HepG2 (cell line): ENCODE results near the gene MAP1B. TPM values are rescaled to one million over a fixed set of nuclear protein-coding genes. Genes with fewer than 3 reads are reported as not detected.

Experiments used
- ATAC-seq: fragments of 200-7000 bp; cut with Tn5 transposase; 3 replicates; pipeline ENCODE4 v1.9.1; 2020; ENCODE audit warnings: mild to moderate bottlenecking, moderate library complexity
- BruUV-seq: library from RNA; stranded (reverse); fragments of 400-500 nt; replicated peaks from 2 replicates; lab custom pipeline; 2021; lab: Mats Ljungman, UMichigan
- CTCF ChIA-PET: fragments of 300-600 bp; formaldehyde crosslinking; extraction: SDS; loops from one replicate; lab custom pipeline; 2021; ENCODE audit warnings: low total read pairs, inconsistent platforms, low intra/inter-chr PET ratio; lab: Yijun Ruan, JAX
- POLR2A ChIA-PET: fragments of 350-600 bp; sonication (Branson Sonifier 250); formaldehyde crosslinking; loops from one replicate; lab custom pipeline; 2020; ENCODE audit warnings: antibody characterized with exemption, inconsistent platforms; lab: Yijun Ruan, JAX
- DNase-seq: peaks from one replicate; pipeline ENCODE4 v3.0.0-alpha.2; 2015; ENCODE audit warnings: low spot score
- FAIRE-seq: peaks from 3 replicates; lab custom pipeline; 2011; peaks lifted over from hg19 to GRCh38; lab: Jason Lieb, UNC
- H2AFZ ChIP-seq: one replicate; pipeline ENCODE4 v1.6.1; 2011; ENCODE audit warnings: low read length, inconsistent platforms
- H3K27ac ChIP-seq: fragments of 300-600 bp; 3 replicates; pipeline ENCODE4 v1.8.0; 2011; ENCODE audit warnings: mixed run types, mild to moderate bottlenecking, mixed read lengths, low read length, inconsistent platforms; ENCODE audit not compliant: insufficient read depth; ENCODE audit errors: extremely low read length
- H3K27me3 ChIP-seq, 2 experiments: fragments of 200-600 bp in 1 of 2; 2 replicates in 1 of 2; 3 replicates in 1 of 2; pipeline versions ENCODE4 v1.6.0 to v1.8.0; 2011; ENCODE audit warnings: low read length in 2 of 2, mild to moderate bottlenecking in 2 of 2, moderate library complexity in 2 of 2, inconsistent platforms in 1 of 2; ENCODE audit not compliant: insufficient read depth in 2 of 2, control insufficient read depth in 1 of 2
- H3K36me3 ChIP-seq, 2 experiments: fragments of 200-600 bp in 1 of 2; replicated peaks in 1 of 2; 2 replicates in 1 of 2; 3 replicates in 1 of 2; pipeline versions ENCODE4 v1.5.1 to v1.8.0; 2011; ENCODE audit warnings: low read length in 2 of 2, inconsistent platforms in 1 of 2; ENCODE audit not compliant: insufficient read depth in 2 of 2, control insufficient read depth in 1 of 2
- H3K4me1 ChIP-seq: 2 replicates; pipeline ENCODE4 v1.5.1; 2012; ENCODE audit warnings: low read length, inconsistent platforms; ENCODE audit not compliant: insufficient read depth
- H3K4me2 ChIP-seq: 2 replicates; pipeline ENCODE4 v1.6.0; 2011; ENCODE audit warnings: low read depth, low read length, inconsistent platforms
- H3K4me3 ChIP-seq, 3 experiments: fragments of 200-600 bp in 1 of 3; sonication (generic), shearing (Covaris generic) in 1 of 3; replicated peaks in 1 of 3; 2 replicates each; pipeline ENCODE4 v1.5.1; 2011 to 2016; ENCODE audit warnings: low read length in 3 of 3, inconsistent platforms in 2 of 3, low read depth in 2 of 3, mild to moderate bottlenecking in 2 of 3, control low read depth in 1 of 3, mixed read lengths in 1 of 3; ENCODE audit not compliant: insufficient read depth in 1 of 3
- H3K79me2 ChIP-seq: one replicate; pipeline ENCODE4 v1.6.1; 2011; ENCODE audit warnings: low read length, inconsistent platforms; ENCODE audit not compliant: insufficient read depth
- H3K9ac ChIP-seq: 2 replicates; pipeline ENCODE4 v1.6.0; 2011; ENCODE audit warnings: mild to moderate bottlenecking, low read depth, low read length, inconsistent platforms; ENCODE audit not compliant: insufficient read depth
- H3K9me3 ChIP-seq: 2 replicates; pipeline ENCODE4 v1.5.1; 2012; ENCODE audit warnings: mild to moderate bottlenecking, low read length
- H4K20me1 ChIP-seq: 2 replicates; pipeline ENCODE4 v1.6.0; 2011; ENCODE audit warnings: inconsistent platforms, mild to moderate bottlenecking, low read length, moderate library complexity; ENCODE audit not compliant: insufficient read depth
- CCDC6 ChIP-seq: sonication (generic); formaldehyde crosslinking; IDR thresholded peaks from 2 replicates; pipeline ENCODE4 v1.8.1; 2022; ENCODE audit warnings: mild to moderate bottlenecking, missing genetic modification reagents, moderate library complexity
- FOXO1 ChIP-seq: sonication (generic); formaldehyde crosslinking; IDR thresholded peaks from 2 replicates; pipeline ENCODE4 v1.4.0; 2020; ENCODE audit warnings: missing genetic modification reagents
- HIVEP1 ChIP-seq: sonication (generic); formaldehyde crosslinking; IDR thresholded peaks from 2 replicates; pipeline ENCODE4 v1.4.0; 2020; ENCODE audit warnings: mild to moderate bottlenecking, missing genetic modification reagents
- MLXIP ChIP-seq: sonication (generic); formaldehyde crosslinking; IDR thresholded peaks from 2 replicates; pipeline ENCODE4 v1.9.0; 2021; ENCODE audit warnings: missing genetic modification reagents, borderline replicate concordance
- PRPF4 ChIP-seq: fragments of 200-400 bp; formaldehyde crosslinking; IDR thresholded peaks from 2 replicates; pipeline ENCODE4 v1.6.1; 2016; ENCODE audit warnings: low read length, low read depth; ENCODE audit not compliant: poor library complexity, severe bottlenecking
- RAD21 ChIP-seq: fragments of 450-650 bp; formaldehyde crosslinking; IDR thresholded peaks from 2 replicates; pipeline ENCODE4 v1.5.0; 2020; ENCODE audit warnings: mild to moderate bottlenecking
- RARA ChIP-seq: IDR thresholded peaks from 2 replicates; pipeline ENCODE4 v1.6.1; 2016; ENCODE audit warnings: missing genetic modification reagents, missing compliant biosample characterization
- TMF1 ChIP-seq: sonication (generic); formaldehyde crosslinking; IDR thresholded peaks from 2 replicates; pipeline ENCODE4 v1.8.1; 2022; ENCODE audit warnings: low read depth, missing genetic modification reagents
- ZBTB40 ChIP-seq, 2 experiments: fragments of 450-650 bp in 1 of 2; sonication (generic) in 1 of 2; formaldehyde crosslinking in 1 of 2; IDR thresholded peaks; 2 replicates each; pipeline versions ENCODE4 v1.6.1 to v1.8.0; 2016 to 2022; ENCODE audit warnings: antibody characterized with exemption in 1 of 2, mild to moderate bottlenecking in 1 of 2, missing genetic modification reagents in 1 of 2
- ZNF260 ChIP-seq: sonication (generic); formaldehyde crosslinking; IDR thresholded peaks from 2 replicates; pipeline ENCODE4 v1.4.0; 2020; ENCODE audit warnings: missing genetic modification reagents, low read depth, mild to moderate bottlenecking, borderline replicate concordance
- ZNF878 ChIP-seq: sonication (generic); formaldehyde crosslinking; IDR thresholded peaks from 2 replicates; pipeline ENCODE4 v1.8.1; 2023; ENCODE audit warnings: mild to moderate bottlenecking, missing genetic modification reagents, moderate library complexity
- WGBS: methylation state at CpG from one replicate; pipeline ENCODE4 v1.1.6; 2017; ENCODE audit warnings: low lambda C conversion rate; 5-methylcytosine and 5-hydroxymethylcytosine counted together
- in situ Hi-C: cut with HindIII; loops from 2 replicates; pipeline ENCODE4 v1.10.0; 2017; ENCODE audit warnings: low pct_unique_long_range_greater_than_20kb; ENCODE audit not compliant: extremely low pct_ligation_motif_present
- intact Hi-C: fragments of 100-400 bp; cut with micrococcal nuclease; formaldehyde crosslinking; loops from one replicate; pipeline ENCODE4 v1.10.0; 2022; ENCODE audit not compliant: unreplicated experiment
- polyA plus RNA-seq, 8 experiments: library from polyadenylated mRNA; depleted of rRNA in 3 of 8; stranded (reverse) in 7 of 8; unstranded in 1 of 8; fragments of >200 nt; fragmentation: Illumina TruSeq in 4 of 8; extraction: Trizol in 4 of 8; gene quantifications; 2 replicates each; pipeline versions ENCODE4 v1.2.1 to v1.2.3, GENCODE V29; 2011 to 2016; ENCODE audit warnings: low read depth in 4 of 8, missing spikeins in 1 of 8, mixed read lengths in 1 of 8; ENCODE audit not compliant: insufficient read depth in 1 of 8
- total RNA-seq, 5 experiments: library from RNA; depleted of rRNA; stranded (reverse); fragments of >200 nt; fragmentation: Illumina TruSeq; extraction: Trizol; gene quantifications; 2 replicates each; pipeline ENCODE4 v1.2.3, GENCODE V29; 2016; ENCODE audit warnings: low read depth in 1 of 5

Gene MAP1B
- total and polyA plus RNA-seq, 2 of the 13 experiments (the other 11 are each of a cell fraction or from before 2014, with no cell fraction given), result 3.3 to 6.2 TPM

GRCh38 chr5:72082048-72082447, 25.2 kb upstream of the MAP1B start:
- ChIA-PET CTCF (no interaction called here), POLR2A (no interaction called here)
- ATAC-seq (peak; percentile 56; the same call in 2 of the 3 replicates), FAIRE-seq (no peak), DNase-seq (no peak)
- no peak overlapping the region for H3K4me2 ChIP-seq
- no peak overlapping the region for H3K27ac ChIP-seq
- H3K9ac ChIP-seq, result no peak overlapping the region
- no peaks in the 10 kb centered on the region for H3K4me1 ChIP-seq
- no peaks in the 10 kb centered on the region for H4K20me1 ChIP-seq
- no peak overlapping the region for H2AFZ ChIP-seq
- H3K27me3 ChIP-seq, result no peaks in the 10 kb centered on the region; a peak in 2 of 5 replicates
- intact Hi-C loops, result no loop called here
- no peaks in the 10 kb centered on the region for H3K79me2 ChIP-seq
- no peak overlapping the region for H3K4me3 ChIP-seq
- in situ Hi-C loops, result no loop called here
- no peaks in the 10 kb centered on the region for H3K9me3 ChIP-seq
- 0% methylated on average over 1 of the region's 1 CpG for WGBS
- no peaks in the 10 kb centered on the region for H3K36me3 ChIP-seq
- BruUV-seq, result no TSS peak
- no peak for TF ChIP-seq RAD21 (CRISPR knock-in tag)
- TF ChIP-seq ZBTB40 (IDR thresholded peaks at IDR 0.05), result no peak
- TF ChIP-seq ZBTB40 (CRISPR knock-in tag; IDR thresholded peaks at IDR 0.05), result no peak
- TF ChIP-seq ZNF260 (CRISPR knock-in tag), result no peak
- TF ChIP-seq MLXIP (CRISPR knock-in tag), result no peak
- TF ChIP-seq PRPF4, result no peak
- no peak for TF ChIP-seq TMF1 (CRISPR knock-in tag)
- no peak for TF ChIP-seq FOXO1 (CRISPR knock-in tag)
- TF ChIP-seq HIVEP1, result no peak
- TF ChIP-seq ZNF878, result no peak
- TF ChIP-seq RARA (CRISPR knock-in tag), result no peak
- TF ChIP-seq CCDC6 (CRISPR knock-in tag), result no peak
